H1 (cell line): ENCODE results near the gene TMEM145. TPM values are rescaled to one million over a fixed set of nuclear protein-coding genes. Genes with fewer than 3 reads are reported as not detected.

Source experiments
- CTCF ChIA-PET: fragments of 300-600 bp; sonication (Branson Sonifier 250); formaldehyde crosslinking; loops from one replicate; lab custom pipeline; 2021; ENCODE audit not compliant: partially characterized antibody; lab: Charles Lee
- POLR2A ChIA-PET: fragments of 300-600 bp; sonication (Branson Sonifier 250); formaldehyde crosslinking; loops from one replicate; lab custom pipeline; 2021; ENCODE audit warnings: inconsistent platforms; ENCODE audit not compliant: partially characterized antibody; lab: Charles Lee
- DNase-seq, 2 experiments: peaks; one replicate each; pipeline versions ENCODE4 v3.0.0 to v3.0.0-alpha.2; 2010 to 2022; ENCODE audit warnings: low spot score in 2 of 2, low read depth in 1 of 2, mixed read lengths in 1 of 2
- FAIRE-seq: peaks from 2 replicates; lab custom pipeline; 2011; peaks lifted over from hg19 to GRCh38; lab: Jason Lieb, UNC
- H2AFZ ChIP-seq: 2 replicates; pipeline ENCODE4 v1.8.1; 2012; ENCODE audit warnings: low read length, inconsistent platforms
- H2AK5ac ChIP-seq: 2 replicates; pipeline ENCODE4 v1.6.1; 2013; ENCODE audit warnings: low read depth, low read length
- H2BK120ac ChIP-seq: replicated peaks from 2 replicates; pipeline ENCODE3; 2013; ENCODE audit warnings: low read depth, low read length, inconsistent platforms
- H2BK12ac ChIP-seq: 2 replicates; pipeline ENCODE4 v1.6.1; 2013; ENCODE audit warnings: low read depth, low read length
- H2BK15ac ChIP-seq: 2 replicates; pipeline ENCODE4 v1.6.1; 2013; ENCODE audit warnings: low read length
- H2BK20ac ChIP-seq: 2 replicates; pipeline ENCODE4 v1.6.1; 2013; ENCODE audit warnings: low read length
- H2BK5ac ChIP-seq: 2 replicates; pipeline ENCODE4 v1.6.1; 2013; ENCODE audit warnings: low read depth, low read length
- H3K14ac ChIP-seq: 2 replicates; pipeline ENCODE4 v1.6.1; 2013; ENCODE audit warnings: inconsistent platforms; ENCODE audit not compliant: insufficient read length
- H3K18ac ChIP-seq: 2 replicates; pipeline ENCODE4 v1.6.1; 2013; ENCODE audit warnings: low read length; ENCODE audit errors: extremely low read depth
- H3K23ac ChIP-seq: 2 replicates; pipeline ENCODE4 v1.6.1; 2013; ENCODE audit warnings: inconsistent platforms; ENCODE audit not compliant: insufficient read length
- H3K23me2 ChIP-seq: 2 replicates; pipeline ENCODE4 v1.6.1; 2013; ENCODE audit warnings: low read depth, low read length
- H3K27ac ChIP-seq: 2 replicates; pipeline ENCODE4 v1.6.1; 2011; ENCODE audit warnings: low read depth, low read length, inconsistent platforms
- H3K27me3 ChIP-seq, 4 experiments: replicated peaks in 1 of 4; 1 replicate in 1 of 4; 2 replicates in 3 of 4; pipeline versions ENCODE4 v1.6.1 to v1.8.1; 2011 to 2013; ENCODE audit warnings: low read length in 3 of 4, mild to moderate bottlenecking in 3 of 4, inconsistent platforms in 2 of 4, mixed read lengths in 2 of 4, moderate library complexity in 1 of 4; ENCODE audit not compliant: control insufficient read depth in 3 of 4, insufficient read depth in 3 of 4; ENCODE audit errors: extremely low read depth in 1 of 4
- H3K36me3 ChIP-seq, 4 experiments: 2 replicates each; pipeline versions ENCODE4 v1.6.1 to v1.8.1; 2011 to 2013; ENCODE audit warnings: mild to moderate bottlenecking in 4 of 4, low read length in 3 of 4, moderate library complexity in 2 of 4, control low read depth in 1 of 4, inconsistent platforms in 1 of 4; ENCODE audit not compliant: insufficient read depth in 4 of 4, control insufficient read depth in 2 of 4
- H3K4ac ChIP-seq: replicated peaks from 2 replicates; pipeline ENCODE3; 2013; ENCODE audit warnings: low read length, low read depth, mixed read lengths, inconsistent platforms; ENCODE audit not compliant: insufficient read length
- H3K4me1 ChIP-seq, 4 experiments: replicated peaks in 1 of 4; 1 replicate in 1 of 4; 2 replicates in 3 of 4; pipeline versions ENCODE4 v1.6.1 to v1.8.1; 2011 to 2013; ENCODE audit warnings: low read length in 3 of 4, inconsistent platforms in 2 of 4, mixed read lengths in 1 of 4; ENCODE audit not compliant: insufficient read depth in 4 of 4, control insufficient read depth in 3 of 4
- H3K4me2 ChIP-seq, 2 experiments: 2 replicates each; pipeline versions ENCODE4 v1.6.1 to v1.8.1; 2011 to 2013; ENCODE audit warnings: low read depth in 2 of 2, low read length in 2 of 2, control low read depth in 1 of 2, inconsistent platforms in 1 of 2, mild to moderate bottlenecking in 1 of 2; ENCODE audit not compliant: insufficient read depth in 1 of 2
- H3K4me3 ChIP-seq, 4 experiments: fragments of 200-600, 300-600 bp in 1 of 4; sonication (generic), shearing (Covaris generic), sonication (Bioruptor Twin) in 1 of 4; 2 replicates each; pipeline versions ENCODE4 v1.5.1 to v1.8.1; 2011 to 2016; ENCODE audit warnings: low read length in 4 of 4, low read depth in 3 of 4, control low read depth in 2 of 4, inconsistent platforms in 2 of 4, mild to moderate bottlenecking in 2 of 4, mixed read lengths in 1 of 4, moderate library complexity in 1 of 4; ENCODE audit not compliant: insufficient read depth in 2 of 4; ENCODE audit errors: extremely low read depth in 1 of 4
- H3K56ac ChIP-seq: replicated peaks from 2 replicates; pipeline ENCODE3; 2013; ENCODE audit warnings: low read depth, mild to moderate bottlenecking, mixed read lengths, low read length, inconsistent platforms; ENCODE audit not compliant: insufficient read length
- H3K79me1 ChIP-seq: 2 replicates; pipeline ENCODE4 v1.6.1; 2013; ENCODE audit warnings: low read depth, low read length, control low read depth
- H3K79me2 ChIP-seq, 2 experiments: 2 replicates each; pipeline versions ENCODE4 v1.6.1 to v1.8.1; 2012 to 2013; ENCODE audit warnings: low read length in 2 of 2, mild to moderate bottlenecking in 2 of 2, inconsistent platforms in 1 of 2; ENCODE audit not compliant: insufficient read depth in 2 of 2, control insufficient read depth in 1 of 2
- H3K9ac ChIP-seq, 4 experiments: replicated peaks in 1 of 4; 1 replicate in 1 of 4; 2 replicates in 3 of 4; pipeline versions ENCODE4 v1.6.1 to v1.8.1; 2011 to 2013; ENCODE audit warnings: low read depth in 3 of 4, low read length in 3 of 4, control low read depth in 2 of 4, mild to moderate bottlenecking in 2 of 4, moderate library complexity in 2 of 4, inconsistent platforms in 1 of 4; ENCODE audit errors: extremely low read depth in 1 of 4
- H3K9me3 ChIP-seq, 2 experiments: 2 replicates each; pipeline versions ENCODE4 v1.6.1 to v1.8.1; 2012 to 2013; ENCODE audit warnings: mild to moderate bottlenecking in 2 of 2, moderate library complexity in 2 of 2, control low read depth in 1 of 2, inconsistent platforms in 1 of 2, low read depth in 1 of 2, low read length in 1 of 2, mixed read lengths in 1 of 2; ENCODE audit not compliant: insufficient read depth in 2 of 2
- H4K20me1 ChIP-seq, 2 experiments: replicated peaks in 1 of 2; 2 replicates each; pipeline versions ENCODE3 to v1.8.1; 2011 to 2013; ENCODE audit warnings: inconsistent platforms in 2 of 2, low read length in 2 of 2, mild to moderate bottlenecking in 1 of 2; ENCODE audit not compliant: insufficient read depth in 2 of 2, control insufficient read depth in 1 of 2
- H4K5ac ChIP-seq: 2 replicates; pipeline ENCODE4 v1.6.1; 2013; ENCODE audit warnings: low read length, low read depth, mixed read lengths, inconsistent platforms; ENCODE audit not compliant: insufficient read length
- H4K8ac ChIP-seq: 2 replicates; pipeline ENCODE4 v1.8.0; 2013; ENCODE audit warnings: mild to moderate bottlenecking, moderate library complexity, low read length, inconsistent platforms; ENCODE audit not compliant: insufficient read depth; ENCODE audit errors: extremely low read depth
- H4K91ac ChIP-seq: replicated peaks from 2 replicates; pipeline ENCODE3; 2013; ENCODE audit warnings: low read length, mixed read lengths, inconsistent platforms; ENCODE audit not compliant: insufficient read length
- WGBS, 2 experiments: shearing (Covaris generic) in 1 of 2; methylation state at CpG; one replicate each; pipeline versions ENCODE4 v1.1.6 to v1.1.7; 2013 to 2015; ENCODE audit warnings: low lambda C conversion rate in 2 of 2, mixed read lengths in 2 of 2, inconsistent platforms in 1 of 2, low coverage in 1 of 2, missing lambda C conversion rate in 1 of 2; ENCODE audit not compliant: insufficient replicate concordance in 2 of 2, insufficient coverage in 1 of 2, insufficient read length in 1 of 2; ENCODE audit errors: extremely low coverage in 1 of 2, missing lambda C conversion rate in 1 of 2; 5-methylcytosine and 5-hydroxymethylcytosine counted together
- polyA plus RNA-seq, 7 experiments: library from polyadenylated mRNA; depleted of rRNA in 3 of 7; stranded (reverse) in 5 of 7; unstranded in 2 of 7; fragments of >200 nt in 5 of 7; fragments of 200-250 nt in 2 of 7; gene quantifications; 1 replicate in 5 of 7; 2 replicates in 1 of 7; 4 replicates in 1 of 7; pipeline versions ENCODE4 v1.2.1 to v1.2.3, GENCODE V29; 2011 to 2013; ENCODE audit warnings: missing spikeins in 2 of 7, mixed read lengths in 2 of 7
- total RNA-seq: library from RNA; stranded (reverse); fragmentation: NEBNext Ultra II Directional; extraction: Animal tissue kit (Norgen Biotek cat#: 25700); gene quantifications from 2 replicates; pipeline ENCODE4 v1.2.1, GENCODE V29; 2021

The TMEM145 gene
- total and polyA plus RNA-seq, 2 of the 8 experiments (the other 6 are each of a cell fraction or from before 2014, with no cell fraction given) = 2.3 to 4.7 TPM

DNA sequence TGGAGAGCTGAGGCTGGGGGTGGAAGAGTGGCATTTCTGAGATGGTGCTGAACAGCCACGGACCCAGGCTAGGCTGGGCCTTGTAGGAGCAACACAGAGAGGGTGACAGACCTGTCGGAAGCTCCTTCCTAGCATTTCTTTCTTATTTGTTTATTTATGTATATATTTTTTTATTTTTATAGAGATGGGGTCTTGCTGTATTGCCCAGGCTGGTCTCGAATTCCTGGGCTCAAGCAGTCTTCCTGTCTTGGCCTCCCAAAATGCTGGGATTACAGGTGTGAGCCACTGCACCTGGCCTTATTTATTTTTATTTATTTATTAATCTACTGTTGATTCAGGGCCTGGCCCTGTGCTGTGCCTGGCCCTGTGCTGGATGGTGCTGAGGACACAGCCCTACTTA lies 37.6 kb upstream of the TMEM145 start:
- Histone ChIP-seq H3K79me2 (peaks cover 0 to 5% of the 10 kb centered on the region in 2 experiments; a peak in 1 of 4 replicates), H4K5ac (no peak overlapping the region), H3K4me1 (peaks cover 0 to 14% (median 5%) of the 10 kb centered on the region in 4 experiments; a peak in 5 of 7 replicates), H3K9me3 (no peaks in the 10 kb centered on the region), H3K18ac (no peak overlapping the region), H2AK5ac (no peak overlapping the region), H3K9ac (no peak overlapping the region), H3K14ac (no peak overlapping the region), H3K4me2 (no peak overlapping the region), H4K91ac (no peak overlapping the region), H3K27ac (no peak overlapping the region), H4K8ac (no peak overlapping the region), H3K27me3 (no peaks in the 10 kb centered on the region), H3K4ac (no peak overlapping the region), H2AFZ (no peak overlapping the region), H2BK20ac (no peak overlapping the region), H2BK12ac (no peak overlapping the region), H3K56ac (no peak overlapping the region), H3K79me1 (peaks cover 2% of the 10 kb centered on the region), H2BK120ac (no peak overlapping the region), H4K20me1 (peaks cover 0 to 10% of the 10 kb centered on the region in 2 experiments), H2BK15ac (no peak overlapping the region), H2BK5ac (no peak overlapping the region; the same call in 1 of the 2 replicates), H3K36me3 (peaks cover 0 to 15% (median 5%) of the 10 kb centered on the region in 4 experiments; a peak in 2 of 8 replicates), H3K4me3 (no peak overlapping the region), H3K23me2 (peaks cover 1% of the 10 kb centered on the region; the same call in 1 of the 2 replicates), H3K23ac (no peak overlapping the region)
- CTCF ChIA-PET = interaction anchor here (0.9 to 2.3 kb wide), 4 partner anchors 21 to 167 kb away, joined by 4 to 24 read pairs (median 4); partner anchors contain the start of gene GSK3A
- DNase-seq = no peak
- POLR2A ChIA-PET = interaction anchor here (1.2 kb wide), 1 partner anchor 18 kb away, joined by 3 read pairs; no protein-coding TSS in a partner anchor
- no peak for FAIRE-seq
- 88% methylated on average over 3 of the region's 3 CpGs; no CpG with 5 or more reads in 1 of the 2 experiments for WGBS, 2 experiments
